Measurements from ENCODE around the gene FSTL4.

GRCh38 chr5:133453831-133454230, 158.5 kb downstream of the FSTL4 start:
- TF ChIP-seq, protein P1, sequence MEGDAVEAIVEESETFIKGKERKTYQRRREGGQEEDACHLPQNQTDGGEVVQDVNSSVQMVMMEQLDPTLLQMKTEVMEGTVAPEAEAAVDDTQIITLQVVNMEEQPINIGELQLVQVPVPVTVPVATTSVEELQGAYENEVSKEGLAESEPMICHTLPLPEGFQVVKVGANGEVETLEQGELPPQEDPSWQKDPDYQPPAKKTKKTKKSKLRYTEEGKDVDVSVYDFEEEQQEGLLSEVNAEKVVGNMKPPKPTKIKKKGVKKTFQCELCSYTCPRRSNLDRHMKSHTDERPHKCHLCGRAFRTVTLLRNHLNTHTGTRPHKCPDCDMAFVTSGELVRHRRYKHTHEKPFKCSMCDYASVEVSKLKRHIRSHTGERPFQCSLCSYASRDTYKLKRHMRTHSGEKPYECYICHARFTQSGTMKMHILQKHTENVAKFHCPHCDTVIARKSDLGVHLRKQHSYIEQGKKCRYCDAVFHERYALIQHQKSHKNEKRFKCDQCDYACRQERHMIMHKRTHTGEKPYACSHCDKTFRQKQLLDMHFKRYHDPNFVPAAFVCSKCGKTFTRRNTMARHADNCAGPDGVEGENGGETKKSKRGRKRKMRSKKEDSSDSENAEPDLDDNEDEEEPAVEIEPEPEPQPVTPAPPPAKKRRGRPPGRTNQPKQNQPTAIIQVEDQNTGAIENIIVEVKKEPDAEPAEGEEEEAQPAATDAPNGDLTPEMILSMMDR (IDR thresholded peaks at IDR 0.05), result no peak
- TF ChIP-seq POLR2A (IDR thresholded peaks at IDR 0.05), result no peak

Measured in uterus (tissue), 2 donors.